Ishikawa (cell line): ENCODE results near the gene PLA2R1.

Experiments
- CEBPB ChIP-seq: IDR thresholded peaks from 2 replicates; pipeline ENCODE4 v1.6.1; 2012
- CREB1 ChIP-seq: IDR thresholded peaks from 2 replicates; pipeline ENCODE4 v1.6.1; 2012; ENCODE audit warnings: low read depth
- EGR1 ChIP-seq: IDR thresholded peaks from 2 replicates; pipeline ENCODE4 v1.6.1; 2012
- EP300 ChIP-seq: IDR thresholded peaks from 2 replicates; pipeline ENCODE4 v1.6.1; 2012; ENCODE audit warnings: borderline replicate concordance
- FOXM1 ChIP-seq: IDR thresholded peaks from 2 replicates; pipeline ENCODE4 v1.6.1; 2012; ENCODE audit warnings: low read depth, borderline replicate concordance
- NFIC ChIP-seq: IDR thresholded peaks from 2 replicates; pipeline ENCODE4 v1.6.1; 2012
- RAD21 ChIP-seq: IDR thresholded peaks from 2 replicates; pipeline ENCODE4 v1.6.1; 2012; ENCODE audit warnings: low read depth
- TAF1 ChIP-seq: IDR thresholded peaks from 2 replicates; pipeline ENCODE4 v1.6.1; 2012; ENCODE audit warnings: low read depth, mild to moderate bottlenecking
- TCF12 ChIP-seq: IDR thresholded peaks from 2 replicates; pipeline ENCODE4 v1.6.1; 2012; ENCODE audit warnings: low read depth
- TEAD4 ChIP-seq: IDR thresholded peaks from 2 replicates; pipeline ENCODE4 v1.6.1; 2012
- YY1 ChIP-seq: IDR thresholded peaks from 2 replicates; pipeline ENCODE4 v1.6.1; 2012; ENCODE audit warnings: low read depth
- ZBTB7A ChIP-seq: IDR thresholded peaks from 2 replicates; pipeline ENCODE4 v1.6.1; 2012; ENCODE audit warnings: low read depth
- TF ChIP-seq, protein P1 (sequence below): IDR thresholded peaks from 2 replicates; pipeline ENCODE4 v1.6.1; 2012; ENCODE audit warnings: low read depth, mild to moderate bottlenecking
- TF ChIP-seq, protein P2 (sequence below): IDR thresholded peaks from 2 replicates; pipeline ENCODE4 v1.6.1; 2012
- TF ChIP-seq, protein P3 (sequence below): IDR thresholded peaks from 2 replicates; pipeline ENCODE4 v1.6.1; 2012

PLA2R1 gene

DNA sequence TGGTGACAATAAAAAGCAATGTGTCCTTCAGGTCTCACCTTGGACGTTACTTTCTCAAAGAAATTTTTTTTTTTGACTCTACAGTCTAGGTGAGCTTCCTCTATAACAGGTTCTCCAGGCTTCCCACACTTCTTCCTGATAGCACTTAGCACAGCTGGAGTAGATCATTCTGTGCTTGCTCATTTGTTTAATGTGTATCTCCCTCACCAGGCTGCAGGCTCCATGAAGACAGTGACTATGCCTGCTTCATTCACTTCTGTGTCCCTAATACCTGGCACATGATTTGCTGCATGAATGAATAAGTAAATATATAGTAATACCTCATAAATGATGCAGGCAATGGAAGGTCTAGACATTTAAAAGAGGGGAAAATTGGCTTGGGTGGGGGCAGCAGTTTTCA is 154.5 kb downstream of the PLA2R1 start:
- TF ChIP-seq TCF12: no peak

DNA sequence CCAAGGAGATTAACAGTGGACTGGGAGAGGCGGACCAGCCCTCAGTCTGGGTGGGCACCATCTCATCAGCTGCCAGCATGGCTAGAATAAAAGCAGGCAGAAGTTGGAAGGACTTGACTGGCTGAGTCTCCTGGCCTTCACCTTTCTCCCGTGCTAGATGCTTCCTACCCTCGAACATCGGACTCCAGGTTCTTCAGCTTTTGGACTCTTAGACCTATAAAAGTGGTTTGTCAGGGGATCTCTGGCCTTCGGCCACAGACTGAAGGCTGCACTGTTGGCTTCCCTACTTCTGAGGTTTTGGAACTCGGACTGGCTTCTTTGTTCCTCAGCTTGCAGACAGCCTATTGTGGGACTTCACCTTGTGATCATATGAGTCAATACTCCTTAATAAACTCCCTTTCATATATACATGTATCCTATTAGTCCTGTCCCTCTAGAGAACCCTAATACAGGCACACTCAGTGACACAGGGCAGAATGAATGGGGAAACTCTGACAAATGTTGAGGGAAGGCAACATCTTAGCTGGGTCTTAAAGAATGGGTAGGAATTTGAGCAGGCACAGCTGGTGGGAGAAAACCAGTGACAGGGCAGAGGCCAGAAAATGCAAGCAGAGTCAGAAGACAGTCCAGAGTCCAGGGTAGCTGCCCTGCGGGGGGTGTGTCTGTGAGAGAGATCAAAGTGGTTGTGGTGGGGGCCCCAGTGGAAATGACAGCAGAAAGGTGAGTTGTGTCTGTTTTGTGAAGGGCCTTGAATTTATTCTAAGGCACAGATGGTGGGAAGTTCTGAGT is 156.3 kb downstream of the PLA2R1 start:
- no peak for TF ChIP-seq ZBTB7A
- TF ChIP-seq EP300: no peak
- TF ChIP-seq CREB1: no peak

DNA sequence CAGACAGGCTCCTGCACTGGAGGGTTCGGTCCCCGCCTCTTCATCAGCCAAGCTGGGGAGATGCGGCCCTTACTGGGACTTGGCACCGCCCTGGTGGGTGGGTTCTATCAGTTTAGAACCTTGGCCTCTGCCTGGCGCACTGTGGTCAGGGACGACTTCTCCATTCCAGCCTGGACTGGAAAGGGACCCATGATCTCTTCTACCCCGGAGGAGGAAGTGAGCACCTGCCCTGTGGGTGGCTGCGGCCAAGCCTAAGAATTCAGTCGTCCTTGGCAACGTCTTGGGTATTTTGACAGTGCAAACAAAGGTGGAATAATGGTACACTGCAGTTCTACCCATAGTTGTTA is 157.5 kb downstream of the PLA2R1 start:
- no peak for TF ChIP-seq ZBTB7A
- TF ChIP-seq TEAD4: no peak
- TF ChIP-seq, protein P1, sequence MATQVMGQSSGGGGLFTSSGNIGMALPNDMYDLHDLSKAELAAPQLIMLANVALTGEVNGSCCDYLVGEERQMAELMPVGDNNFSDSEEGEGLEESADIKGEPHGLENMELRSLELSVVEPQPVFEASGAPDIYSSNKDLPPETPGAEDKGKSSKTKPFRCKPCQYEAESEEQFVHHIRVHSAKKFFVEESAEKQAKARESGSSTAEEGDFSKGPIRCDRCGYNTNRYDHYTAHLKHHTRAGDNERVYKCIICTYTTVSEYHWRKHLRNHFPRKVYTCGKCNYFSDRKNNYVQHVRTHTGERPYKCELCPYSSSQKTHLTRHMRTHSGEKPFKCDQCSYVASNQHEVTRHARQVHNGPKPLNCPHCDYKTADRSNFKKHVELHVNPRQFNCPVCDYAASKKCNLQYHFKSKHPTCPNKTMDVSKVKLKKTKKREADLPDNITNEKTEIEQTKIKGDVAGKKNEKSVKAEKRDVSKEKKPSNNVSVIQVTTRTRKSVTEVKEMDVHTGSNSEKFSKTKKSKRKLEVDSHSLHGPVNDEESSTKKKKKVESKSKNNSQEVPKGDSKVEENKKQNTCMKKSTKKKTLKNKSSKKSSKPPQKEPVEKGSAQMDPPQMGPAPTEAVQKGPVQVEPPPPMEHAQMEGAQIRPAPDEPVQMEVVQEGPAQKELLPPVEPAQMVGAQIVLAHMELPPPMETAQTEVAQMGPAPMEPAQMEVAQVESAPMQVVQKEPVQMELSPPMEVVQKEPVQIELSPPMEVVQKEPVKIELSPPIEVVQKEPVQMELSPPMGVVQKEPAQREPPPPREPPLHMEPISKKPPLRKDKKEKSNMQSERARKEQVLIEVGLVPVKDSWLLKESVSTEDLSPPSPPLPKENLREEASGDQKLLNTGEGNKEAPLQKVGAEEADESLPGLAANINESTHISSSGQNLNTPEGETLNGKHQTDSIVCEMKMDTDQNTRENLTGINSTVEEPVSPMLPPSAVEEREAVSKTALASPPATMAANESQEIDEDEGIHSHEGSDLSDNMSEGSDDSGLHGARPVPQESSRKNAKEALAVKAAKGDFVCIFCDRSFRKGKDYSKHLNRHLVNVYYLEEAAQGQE: no peak
- TF ChIP-seq NFIC: no peak
- no peak for TF ChIP-seq TAF1
- no peak for TF ChIP-seq YY1
- TF ChIP-seq EGR1: no peak

DNA sequence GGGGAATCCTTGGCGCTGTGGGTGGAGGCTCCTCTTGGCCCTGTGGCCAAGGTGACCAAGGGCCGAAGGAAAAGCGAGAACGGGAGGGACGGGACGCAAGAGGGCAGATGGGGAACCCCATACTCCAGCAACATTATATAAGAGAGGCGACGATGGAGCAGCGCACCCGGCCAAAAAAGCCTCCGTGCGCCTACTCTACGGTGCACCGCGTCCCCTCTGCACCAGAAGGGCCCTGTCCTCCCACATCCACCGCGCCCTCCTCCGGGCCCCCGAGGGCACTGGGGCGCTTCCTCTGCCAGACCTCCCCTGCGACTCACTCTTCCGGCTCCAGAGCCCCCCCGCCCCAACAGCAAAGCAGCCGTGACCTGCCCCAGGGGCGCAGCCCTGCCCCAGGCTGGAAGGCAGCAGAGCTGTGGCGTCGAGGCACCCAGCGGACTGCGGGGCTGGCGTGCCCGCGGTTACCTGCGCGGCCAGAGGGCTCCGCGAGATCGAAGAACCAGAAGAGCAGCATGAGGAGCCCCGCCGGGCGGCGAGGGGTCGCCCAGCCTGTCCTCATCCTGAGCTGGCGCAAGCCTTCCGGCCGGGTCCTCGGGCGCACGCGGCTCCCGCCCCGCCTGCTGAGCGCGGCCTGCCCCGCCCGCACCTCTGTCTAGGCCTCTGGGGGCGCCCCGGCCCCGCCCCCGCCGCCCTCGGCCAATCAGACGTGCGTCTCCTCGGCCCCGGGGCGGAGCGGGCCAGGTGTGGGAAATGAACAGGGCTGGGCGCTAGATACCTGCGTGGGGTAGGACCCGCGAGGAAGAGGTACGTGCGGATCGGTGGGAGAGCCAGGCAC is 158.1 kb downstream of the PLA2R1 start, which contains the start of gene LY75:
Gene LY75, minus strand, starts transcription at position 630 of the 832 bp plus-strand sequence.
- TF ChIP-seq CREB1: no peak
- TF ChIP-seq, protein P2, sequence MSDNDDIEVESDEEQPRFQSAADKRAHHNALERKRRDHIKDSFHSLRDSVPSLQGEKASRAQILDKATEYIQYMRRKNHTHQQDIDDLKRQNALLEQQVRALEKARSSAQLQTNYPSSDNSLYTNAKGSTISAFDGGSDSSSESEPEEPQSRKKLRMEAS: peak; percentile 84

DNA sequence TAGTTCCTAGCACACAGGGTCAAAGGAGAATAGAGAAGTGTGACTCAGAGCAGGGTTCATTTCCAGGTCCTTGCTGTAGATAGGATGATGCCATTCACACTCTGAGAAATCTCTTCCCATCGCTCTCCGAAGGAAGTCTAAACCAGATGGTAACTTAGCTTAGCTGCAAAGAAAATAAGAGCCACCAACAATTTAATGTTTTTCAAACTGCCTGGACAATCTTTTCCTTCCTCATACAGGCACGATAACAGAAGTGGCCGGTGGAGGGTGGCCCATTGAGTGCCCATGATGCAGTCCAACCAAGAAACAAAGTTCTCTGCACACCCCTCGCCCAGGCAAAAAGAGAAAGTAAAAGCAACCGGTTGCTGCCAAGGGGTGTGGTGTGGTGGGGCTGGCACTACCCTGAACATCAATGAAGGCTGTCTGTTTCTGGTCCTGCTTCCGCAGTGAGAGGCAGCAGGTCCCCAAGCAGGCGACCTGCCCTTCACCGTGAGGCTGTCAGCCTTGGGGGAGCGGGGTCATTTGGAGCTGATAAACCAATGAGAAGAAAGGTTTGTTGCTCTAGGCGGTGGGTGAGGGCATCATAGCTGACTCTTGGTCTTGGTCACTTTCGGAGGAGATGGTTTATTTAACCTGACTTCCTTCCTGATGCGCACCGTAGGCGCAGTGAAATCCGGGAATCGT is 158.8 kb downstream of the PLA2R1 start:
- TF ChIP-seq TCF12: no peak
- no peak for TF ChIP-seq TEAD4
- TF ChIP-seq TAF1: no peak
- TF ChIP-seq, protein P2: no peak
- TF ChIP-seq YY1: no peak
- TF ChIP-seq, protein P1: no peak
- no peak for TF ChIP-seq ZBTB7A
- TF ChIP-seq NFIC: no peak
- TF ChIP-seq CREB1: no peak
- TF ChIP-seq RAD21: no peak
- TF ChIP-seq, protein P3, sequence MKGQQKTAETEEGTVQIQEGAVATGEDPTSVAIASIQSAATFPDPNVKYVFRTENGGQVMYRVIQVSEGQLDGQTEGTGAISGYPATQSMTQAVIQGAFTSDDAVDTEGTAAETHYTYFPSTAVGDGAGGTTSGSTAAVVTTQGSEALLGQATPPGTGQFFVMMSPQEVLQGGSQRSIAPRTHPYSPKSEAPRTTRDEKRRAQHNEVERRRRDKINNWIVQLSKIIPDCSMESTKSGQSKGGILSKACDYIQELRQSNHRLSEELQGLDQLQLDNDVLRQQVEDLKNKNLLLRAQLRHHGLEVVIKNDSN: no peak
- no peak for TF ChIP-seq CEBPB
- no peak for TF ChIP-seq EP300
- no peak for TF ChIP-seq FOXM1
- TF ChIP-seq EGR1: no peak

DNA sequence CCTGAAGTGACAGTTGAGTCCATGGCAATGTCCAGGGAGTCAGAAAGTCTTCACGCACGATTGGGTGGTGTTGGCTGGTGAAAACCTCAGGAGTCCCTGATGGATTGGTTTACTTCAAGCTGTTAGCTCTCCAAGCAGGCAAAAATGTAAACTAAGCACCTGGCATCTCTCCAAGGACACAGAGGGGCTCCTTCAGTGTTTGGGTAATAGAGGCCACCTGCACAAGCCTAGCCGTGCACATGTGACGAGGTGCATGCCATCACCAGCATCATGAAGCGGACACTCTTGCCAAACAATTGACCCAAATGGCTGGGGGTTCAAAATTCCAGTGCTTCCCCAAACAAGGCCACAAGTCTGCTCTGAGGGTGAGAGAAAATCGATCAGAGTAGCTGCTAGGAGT is 159.7 kb downstream of the PLA2R1 start:
- TF ChIP-seq TCF12: no peak

DNA sequence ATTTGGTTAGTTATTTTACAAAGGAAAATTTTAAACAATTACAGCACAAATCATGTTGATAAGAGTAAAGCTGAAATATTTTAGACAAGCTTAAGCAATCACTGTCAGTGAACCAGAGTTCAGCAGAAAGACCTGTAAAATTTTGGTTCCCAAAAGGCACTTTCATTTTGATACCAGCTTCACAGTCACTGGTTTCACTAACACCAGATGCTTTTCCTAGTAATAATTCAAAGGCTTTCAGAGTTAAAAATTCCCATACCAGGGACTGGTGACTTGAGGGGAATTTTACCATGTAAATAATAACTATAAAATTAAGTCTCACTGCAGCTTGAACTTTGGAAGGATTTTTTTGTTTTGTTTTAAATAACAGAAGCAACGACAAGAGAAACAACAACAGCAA is 162.1 kb downstream of the PLA2R1 start:
- no peak for TF ChIP-seq TCF12
- no peak for TF ChIP-seq NFIC
- TF ChIP-seq CEBPB: no peak
- no peak for TF ChIP-seq EGR1
- no peak for TF ChIP-seq YY1
- TF ChIP-seq ZBTB7A: no peak
- TF ChIP-seq, protein P2: no peak
- no peak for TF ChIP-seq CREB1
- TF ChIP-seq, protein P3: no peak
- TF ChIP-seq, protein P1: no peak
- TF ChIP-seq EP300: no peak
- no peak for TF ChIP-seq FOXM1
- TF ChIP-seq TEAD4: no peak
- TF ChIP-seq RAD21: no peak
- no peak for TF ChIP-seq TAF1
